Measurements from ENCODE around the gene IL32. TPM values are rescaled to one million over a fixed set of nuclear protein-coding genes. Genes with fewer than 3 reads are reported as not detected.

The IL32 gene
- total and polyA plus RNA-seq, 12 donors, result 23.4 to 204 (median 47.0) TPM

DNA sequence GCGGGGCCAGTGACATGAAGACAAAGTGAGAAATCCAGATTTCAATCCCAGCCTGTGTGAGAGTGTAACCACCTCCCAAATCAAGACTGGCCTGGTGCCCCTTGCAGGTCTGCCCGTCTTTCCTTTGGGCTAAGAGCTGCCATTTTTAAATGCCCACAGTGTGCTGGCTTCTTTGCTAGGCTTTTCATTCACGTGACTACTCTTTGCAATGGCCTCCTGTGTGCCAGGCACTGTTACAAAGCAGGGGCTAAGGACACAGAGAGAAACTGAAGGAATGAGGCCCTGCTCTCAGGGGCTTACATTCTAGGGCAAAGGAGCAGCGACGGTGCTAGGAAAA lies 33.9 kb downstream of the IL32 start:
- H3K9me3 ChIP-seq, result no peaks in the 10 kb centered on the region
- DNase-seq, result no peak
- ATAC-seq, result no peak
- TF ChIP-seq, protein P1, sequence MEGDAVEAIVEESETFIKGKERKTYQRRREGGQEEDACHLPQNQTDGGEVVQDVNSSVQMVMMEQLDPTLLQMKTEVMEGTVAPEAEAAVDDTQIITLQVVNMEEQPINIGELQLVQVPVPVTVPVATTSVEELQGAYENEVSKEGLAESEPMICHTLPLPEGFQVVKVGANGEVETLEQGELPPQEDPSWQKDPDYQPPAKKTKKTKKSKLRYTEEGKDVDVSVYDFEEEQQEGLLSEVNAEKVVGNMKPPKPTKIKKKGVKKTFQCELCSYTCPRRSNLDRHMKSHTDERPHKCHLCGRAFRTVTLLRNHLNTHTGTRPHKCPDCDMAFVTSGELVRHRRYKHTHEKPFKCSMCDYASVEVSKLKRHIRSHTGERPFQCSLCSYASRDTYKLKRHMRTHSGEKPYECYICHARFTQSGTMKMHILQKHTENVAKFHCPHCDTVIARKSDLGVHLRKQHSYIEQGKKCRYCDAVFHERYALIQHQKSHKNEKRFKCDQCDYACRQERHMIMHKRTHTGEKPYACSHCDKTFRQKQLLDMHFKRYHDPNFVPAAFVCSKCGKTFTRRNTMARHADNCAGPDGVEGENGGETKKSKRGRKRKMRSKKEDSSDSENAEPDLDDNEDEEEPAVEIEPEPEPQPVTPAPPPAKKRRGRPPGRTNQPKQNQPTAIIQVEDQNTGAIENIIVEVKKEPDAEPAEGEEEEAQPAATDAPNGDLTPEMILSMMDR (IDR thresholded peaks at IDR 0.05), result no peak
- 51 to 60% methylated on average over 5 of the region's 5 CpGs for WGBS, 2 donors
- peak overlapping the region in 2 of 10 donors; percentile 23 to 43 for H3K4me3 ChIP-seq
- H3K27me3 ChIP-seq, result peaks cover 0 to 4% (median 0%) of the 10 kb centered on the region in 7 donors
- intact Hi-C loops (cut with DNase I), result loop anchor here in 4 of 10 donors (5.0 to 10.0 kb wide), 3 partner anchors 37 to 65 kb away; no protein-coding TSS in a partner anchor
- H3K36me3 ChIP-seq, result no peaks in the 10 kb centered on the region
- peaks cover 6 to 55% (median 34%) of the 10 kb centered on the region in 9 donors for H3K4me1 ChIP-seq
- H3K27ac ChIP-seq, result peak overlapping the region in 8 of 10 donors; percentile 3 to 90 (median 54)

DNA sequence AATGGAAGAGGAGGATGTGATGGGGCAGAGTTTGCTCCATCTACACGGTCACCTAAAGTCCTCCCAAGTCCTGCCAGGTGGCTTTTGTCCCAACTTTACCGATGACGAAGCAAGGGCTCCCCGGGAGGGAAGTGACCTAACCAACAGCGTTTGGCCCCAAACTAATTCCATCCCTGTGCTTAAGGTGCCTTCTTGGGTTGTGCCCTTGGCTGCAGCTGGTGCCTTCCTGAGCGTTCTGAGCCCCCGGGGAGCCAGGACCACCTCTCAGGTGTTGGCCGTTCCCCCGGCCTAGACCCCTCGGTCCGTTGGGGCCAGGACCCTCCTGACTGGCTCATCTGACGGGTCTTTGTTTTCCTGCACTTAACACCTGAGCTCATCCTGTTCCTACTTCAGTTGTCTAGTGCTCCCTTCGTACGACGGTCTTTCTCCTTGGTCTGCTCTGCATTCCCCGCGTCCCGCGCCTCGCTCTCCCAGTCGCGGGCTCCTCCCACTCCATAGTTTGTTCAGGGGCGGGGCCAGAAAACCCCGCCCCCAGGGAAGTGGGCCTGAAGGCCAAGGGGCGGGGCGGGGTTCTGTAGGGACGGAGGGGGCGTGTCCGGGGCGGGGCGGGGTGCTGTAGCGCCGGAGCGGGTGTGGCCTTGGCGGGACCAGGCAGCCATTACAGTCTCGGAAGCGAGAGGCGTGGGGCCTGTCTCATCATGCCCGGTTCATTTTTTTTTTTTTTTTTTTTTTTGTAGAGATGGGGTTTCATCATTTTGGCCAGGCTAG lies 34.5 kb downstream of the IL32 start:
- peak overlapping the region in 9 of 10 donors; percentile 49 to 90 (median 82) for H3K27ac ChIP-seq

DNA sequence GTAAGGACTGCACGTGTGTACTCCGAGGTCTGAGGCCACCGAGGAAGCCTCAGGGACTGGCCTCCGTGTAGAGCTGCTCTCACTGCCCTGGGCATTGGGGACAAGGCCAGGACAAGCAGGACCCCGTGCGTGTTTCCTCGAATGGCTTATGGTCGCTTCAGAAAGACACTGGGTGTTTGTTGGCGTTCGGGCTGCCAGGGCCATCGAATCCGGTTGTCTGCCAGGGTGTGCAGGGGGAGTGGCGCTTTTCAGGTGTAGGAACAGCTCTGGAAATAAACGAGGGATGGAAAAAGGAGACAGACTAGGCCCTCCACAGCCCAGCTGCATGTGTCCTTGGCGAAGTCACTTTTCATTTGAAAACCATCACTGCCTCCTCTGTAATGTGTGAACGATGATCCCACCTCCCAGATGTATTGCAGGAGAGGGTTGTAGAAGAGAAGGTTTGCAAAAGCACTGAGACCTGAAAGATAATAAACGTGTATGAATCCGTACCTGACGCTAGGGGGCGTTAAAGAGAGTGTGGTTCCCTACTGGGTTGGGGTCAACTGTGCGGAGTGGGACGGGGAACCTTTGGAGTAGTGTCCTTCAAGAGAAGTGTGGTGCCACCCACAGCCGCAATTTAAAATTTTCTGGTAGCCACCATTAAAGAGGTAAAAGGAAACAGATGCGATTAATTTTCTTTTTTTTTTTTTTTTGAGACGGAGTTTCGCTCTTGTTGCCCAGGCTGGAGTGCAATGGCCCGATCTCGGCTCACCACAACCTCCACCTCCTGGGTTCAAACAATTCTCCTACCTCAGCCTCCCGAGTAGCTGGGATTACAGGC lies 35.8 kb downstream of the IL32 start:
- Histone ChIP-seq H3K9me3 (no peaks in the 10 kb centered on the region), H3K4me3 (peak overlapping the region in 5 of 10 donors; percentile 1 to 32 (median 14)), H3K4me1 (peaks cover 6 to 59% (median 43%) of the 10 kb centered on the region in 9 donors), H3K27ac (peak overlapping the region; percentile 63 to 90 (median 84)), H3K36me3 (no peaks in the 10 kb centered on the region), H3K27me3 (peaks cover 0 to 4% (median 0%) of the 10 kb centered on the region in 7 donors)
- intact Hi-C loops (cut with DNase I), result loop anchor here in 2 of 10 donors (5.0 to 10.0 kb wide), 3 partner anchors 34 to 64 kb away; partner anchors contain the start of gene IL32 (in 1 of the 2)
- WGBS, 2 donors, result 56 to 59% methylated on average over 29 of the region's 29 CpGs
- TF ChIP-seq, protein P1 (IDR thresholded peaks at IDR 0.05), result peak; percentile 25 to 61 (median 49)
- ATAC-seq, result no peak
- DNase-seq, result no peak

More for the DNA sequence above, 34.5 kb downstream of the IL32 start:
- H3K4me1 ChIP-seq, result peaks cover 6 to 55% (median 34%) of the 10 kb centered on the region in 9 donors
- ATAC-seq (peak; percentile 89 to 95 (median 94)), DNase-seq (peak; percentile 93 to 94)
- 3 to 4% methylated on average over 38 to 39 of the region's 39 CpGs for WGBS, 2 donors
- H3K9me3 ChIP-seq, result no peaks in the 10 kb centered on the region
- H3K4me3 ChIP-seq, result peak overlapping the region in 6 of 10 donors; percentile 11 to 43 (median 35)
- no peaks in the 10 kb centered on the region for H3K36me3 ChIP-seq
- TF ChIP-seq, protein P1 (IDR thresholded peaks at IDR 0.05), result no peak
- intact Hi-C loops (cut with DNase I), result loop anchor here in 5 of 10 donors (5.0 to 10.0 kb wide), 4 partner anchors 33 to 65 kb away; partner anchors contain the start of gene IL32 (in 1 of the 5)
- peaks cover 0 to 4% (median 0%) of the 10 kb centered on the region in 7 donors for H3K27me3 ChIP-seq

Measured in heart right ventricle (tissue), 16 donors.